C4-2B (cell line): ENCODE data around the gene FSTL4.

ENCODE experiments used
- H3K27ac ChIP-seq: fragments of 450-650 bp; 2 replicates; pipeline ENCODE4 v1.5.1; 2017
- ZFX ChIP-seq: fragments of 450-650 bp; IDR thresholded peaks from 2 replicates; pipeline ENCODE4 v1.6.1; 2017
- TF ChIP-seq, protein P1 (sequence below): fragments of 450-650 bp; conservative IDR thresholded peaks from 2 replicates; pipeline ENCODE4 v1.5.1; 2017; ENCODE audit warnings: mild to moderate bottlenecking

The FSTL4 gene

GRCh38 chr5:133316346-133317343, 295.7 kb downstream of the FSTL4 start:
- no peak overlapping the region for H3K27ac ChIP-seq
- TF ChIP-seq ZFX, result no peak
- TF ChIP-seq, protein P1, sequence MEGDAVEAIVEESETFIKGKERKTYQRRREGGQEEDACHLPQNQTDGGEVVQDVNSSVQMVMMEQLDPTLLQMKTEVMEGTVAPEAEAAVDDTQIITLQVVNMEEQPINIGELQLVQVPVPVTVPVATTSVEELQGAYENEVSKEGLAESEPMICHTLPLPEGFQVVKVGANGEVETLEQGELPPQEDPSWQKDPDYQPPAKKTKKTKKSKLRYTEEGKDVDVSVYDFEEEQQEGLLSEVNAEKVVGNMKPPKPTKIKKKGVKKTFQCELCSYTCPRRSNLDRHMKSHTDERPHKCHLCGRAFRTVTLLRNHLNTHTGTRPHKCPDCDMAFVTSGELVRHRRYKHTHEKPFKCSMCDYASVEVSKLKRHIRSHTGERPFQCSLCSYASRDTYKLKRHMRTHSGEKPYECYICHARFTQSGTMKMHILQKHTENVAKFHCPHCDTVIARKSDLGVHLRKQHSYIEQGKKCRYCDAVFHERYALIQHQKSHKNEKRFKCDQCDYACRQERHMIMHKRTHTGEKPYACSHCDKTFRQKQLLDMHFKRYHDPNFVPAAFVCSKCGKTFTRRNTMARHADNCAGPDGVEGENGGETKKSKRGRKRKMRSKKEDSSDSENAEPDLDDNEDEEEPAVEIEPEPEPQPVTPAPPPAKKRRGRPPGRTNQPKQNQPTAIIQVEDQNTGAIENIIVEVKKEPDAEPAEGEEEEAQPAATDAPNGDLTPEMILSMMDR, result peak; percentile 74

GRCh38 chr5:133314086-133314485, 298.3 kb downstream of the FSTL4 start:
- no peak for TF ChIP-seq ZFX
- TF ChIP-seq, protein P1, result no peak
- no peak overlapping the region for H3K27ac ChIP-seq

DNA sequence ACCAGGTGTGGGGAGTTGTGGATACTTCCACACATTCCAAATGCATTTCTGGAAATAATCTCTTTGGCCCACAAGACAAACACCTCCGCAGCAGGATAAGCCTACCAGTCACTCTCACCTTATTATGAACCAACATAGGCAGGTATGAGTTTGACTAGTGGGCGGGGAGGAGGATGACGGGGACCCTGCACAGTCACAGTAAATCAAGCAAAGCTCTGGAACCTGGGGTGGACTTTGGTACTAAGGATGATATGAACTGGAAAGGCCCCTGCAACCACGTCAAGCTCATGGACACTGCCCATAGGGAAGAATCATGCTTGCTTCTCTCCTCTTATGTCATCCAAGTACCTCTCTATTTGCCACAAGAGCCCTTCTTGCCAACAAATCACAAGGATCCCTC, 301.2 kb downstream of the FSTL4 start:
- H3K27ac ChIP-seq, result no peak overlapping the region
- TF ChIP-seq, protein P1, result no peak
- TF ChIP-seq ZFX, result no peak

GRCh38 chr5:133309984-133310621, 302.2 kb downstream of the FSTL4 start:
- no peak overlapping the region for H3K27ac ChIP-seq
- TF ChIP-seq, protein P1, result no peak
- TF ChIP-seq ZFX, result no peak

GRCh38 chr5:133309166-133309795, 303.1 kb downstream of the FSTL4 start:
- H3K27ac ChIP-seq, result no peak overlapping the region
- no peak for TF ChIP-seq ZFX
- TF ChIP-seq, protein P1, result no peak

- no peak for TF ChIP-seq ZFX
- TF ChIP-seq, protein P1, result no peak
Measured at GRCh38 chr5:133307275-133307674, 305.1 kb downstream of the FSTL4 start.

GRCh38 chr5:133304707-133305216, 307.6 kb downstream of the FSTL4 start:
- no peak overlapping the region for H3K27ac ChIP-seq
- TF ChIP-seq, protein P1, result no peak
- TF ChIP-seq ZFX, result no peak

More at GRCh38 chr5:133307275-133307674, 305.1 kb downstream of the FSTL4 start:
- no peak overlapping the region for H3K27ac ChIP-seq
